Activated CD8-positive, alpha-beta memory T cell treated with anti-CD3 and anti-CD28 coated beads, Interleukin-2, amount 50 U/mL, for 48 hours (primary cell): ENCODE results near the gene ROM1.

Source experiments
- DNase-seq: peaks from one replicate; pipeline ENCODE4 v3.0.0-alpha.2; 2020

The ROM1 gene

GRCh38 chr11:62588966-62589637 lies 24.0 kb upstream of the ROM1 start:
- DNase-seq, result no peak

- peak; percentile 95 for DNase-seq
These were observed 21.5 kb upstream of the ROM1 start, which contains the start of gene TUT1 for GRCh38 chr11:62591448-62592145. Gene TUT1, minus strand, starts transcription at chr11:62591523. Its CDS starts 38 bp downstream, at chr11:62591485.

- no peak for DNase-seq
These were observed 20.8 kb upstream of the ROM1 start for GRCh38 chr11:62592146-62592815.

- DNase-seq, result no peak
These were observed 20.1 kb upstream of the ROM1 start for GRCh38 chr11:62592989-62593421.

- peak; percentile 85 for DNase-seq
These were observed 19.5 kb upstream of the ROM1 start for GRCh38 chr11:62593434-62594044.

GRCh38 chr11:62595124-62595523 lies 17.9 kb upstream of the ROM1 start:
- DNase-seq, result no peak

- DNase-seq, result peak; percentile 96
These were observed 13.9 kb upstream of the ROM1 start for GRCh38 chr11:62599069-62599696.

- DNase-seq, result no peak
These were observed 13.2 kb upstream of the ROM1 start for GRCh38 chr11:62599901-62600300.

GRCh38 chr11:62600367-62601121 lies 12.5 kb upstream of the ROM1 start:
- DNase-seq, result no peak

- DNase-seq, result peak; percentile 80
These were observed 12.0 kb upstream of the ROM1 start for GRCh38 chr11:62601122-62601371.

GRCh38 chr11:62601372-62602140 lies 11.5 kb upstream of the ROM1 start, which contains the start of gene MTA2:
Gene MTA2, minus strand, starts transcription at chr11:62601865. Its CDS starts 415 bp downstream, at chr11:62601450.
- peak; percentile 100 for DNase-seq

- DNase-seq, result peak; percentile 65
These were observed 10.7 kb upstream of the ROM1 start for GRCh38 chr11:62602141-62603071.

GRCh38 chr11:62603072-62603408 lies 10.0 kb upstream of the ROM1 start:
- no peak for DNase-seq

- no peak for DNase-seq
These were observed 9.2 kb upstream of the ROM1 start for GRCh38 chr11:62603776-62604299.

- no peak for DNase-seq
These were observed 8.5 kb upstream of the ROM1 start for GRCh38 chr11:62604460-62605120.

- no peak for DNase-seq
These were observed 7.6 kb upstream of the ROM1 start for GRCh38 chr11:62605467-62605866.

GRCh38 chr11:62605902-62606301 lies 7.2 kb upstream of the ROM1 start:
- DNase-seq, result no peak

GRCh38 chr11:62607714-62608113 lies 5.3 kb upstream of the ROM1 start:
- DNase-seq, result no peak

- DNase-seq, result no peak
These were observed 4.3 kb upstream of the ROM1 start for GRCh38 chr11:62608776-62609175.

- no peak for DNase-seq
These were observed 2.7 kb upstream of the ROM1 start for GRCh38 chr11:62610403-62610802.
